PFSK-1 (cell line): ENCODE results near the gene FMO4.

Experiments
- FOXP2 ChIP-seq: optimal IDR thresholded peaks from 2 replicates; pipeline ENCODE3; 2011; ENCODE audit warnings: borderline replicate concordance, control low read depth, inconsistent platforms; ENCODE audit not compliant: insufficient read depth; ENCODE audit errors: extremely low read length, extremely low read depth
- POLR2AphosphoS5 ChIP-seq: IDR thresholded peaks from 2 replicates; pipeline ENCODE4 v1.6.1; 2012; ENCODE audit warnings: low read depth, mild to moderate bottlenecking, control low read depth, low read length, moderate library complexity
- SIN3A ChIP-seq: IDR thresholded peaks from 2 replicates; pipeline ENCODE4 v1.6.1; 2012; ENCODE audit warnings: mild to moderate bottlenecking, low read length, moderate library complexity, borderline replicate concordance; ENCODE audit not compliant: insufficient read depth
- TAF1 ChIP-seq: IDR thresholded peaks from 2 replicates; pipeline ENCODE4 v1.6.1; 2012; ENCODE audit warnings: low read length, control low read depth, borderline replicate concordance; ENCODE audit not compliant: insufficient read depth
- TF ChIP-seq, protein P1 (sequence below), 2 experiments: IDR thresholded peaks; 2 replicates each; pipeline versions ENCODE4 v1.6.1 to v1.8.0; 2011 to 2012; ENCODE audit warnings: low read depth in 2 of 2, low read length in 2 of 2, control low read depth in 1 of 2, inconsistent platforms in 1 of 2, mild to moderate bottlenecking in 1 of 2, moderate library complexity in 1 of 2; ENCODE audit not compliant: insufficient read depth in 1 of 2

The FMO4 gene

GRCh38 chr1:171351961-171352360, 38.0 kb downstream of the FMO4 start:
- no peak for TF ChIP-seq SIN3A

DNA sequence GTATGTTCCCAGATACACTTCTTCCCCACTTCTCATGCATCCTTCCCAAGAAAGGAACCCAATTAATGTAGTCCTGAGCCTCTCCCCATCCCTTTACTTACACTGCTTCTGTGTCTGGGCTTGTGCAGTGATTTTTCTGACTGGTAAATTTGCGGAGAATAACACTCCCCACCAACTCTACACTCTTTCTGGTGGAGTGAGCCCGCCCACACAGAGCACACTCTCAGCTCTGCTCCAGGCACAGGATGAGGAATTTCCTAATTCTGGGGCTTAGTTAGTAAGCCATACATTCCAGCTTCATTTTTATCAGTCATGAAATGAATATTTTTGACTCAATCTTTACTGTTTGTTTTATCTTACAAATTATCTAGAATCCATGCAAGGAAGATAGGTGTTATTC, 38.6 kb downstream of the FMO4 start:
- no peak for TF ChIP-seq POLR2AphosphoS5
- no peak for TF ChIP-seq FOXP2
- TF ChIP-seq, protein P1, sequence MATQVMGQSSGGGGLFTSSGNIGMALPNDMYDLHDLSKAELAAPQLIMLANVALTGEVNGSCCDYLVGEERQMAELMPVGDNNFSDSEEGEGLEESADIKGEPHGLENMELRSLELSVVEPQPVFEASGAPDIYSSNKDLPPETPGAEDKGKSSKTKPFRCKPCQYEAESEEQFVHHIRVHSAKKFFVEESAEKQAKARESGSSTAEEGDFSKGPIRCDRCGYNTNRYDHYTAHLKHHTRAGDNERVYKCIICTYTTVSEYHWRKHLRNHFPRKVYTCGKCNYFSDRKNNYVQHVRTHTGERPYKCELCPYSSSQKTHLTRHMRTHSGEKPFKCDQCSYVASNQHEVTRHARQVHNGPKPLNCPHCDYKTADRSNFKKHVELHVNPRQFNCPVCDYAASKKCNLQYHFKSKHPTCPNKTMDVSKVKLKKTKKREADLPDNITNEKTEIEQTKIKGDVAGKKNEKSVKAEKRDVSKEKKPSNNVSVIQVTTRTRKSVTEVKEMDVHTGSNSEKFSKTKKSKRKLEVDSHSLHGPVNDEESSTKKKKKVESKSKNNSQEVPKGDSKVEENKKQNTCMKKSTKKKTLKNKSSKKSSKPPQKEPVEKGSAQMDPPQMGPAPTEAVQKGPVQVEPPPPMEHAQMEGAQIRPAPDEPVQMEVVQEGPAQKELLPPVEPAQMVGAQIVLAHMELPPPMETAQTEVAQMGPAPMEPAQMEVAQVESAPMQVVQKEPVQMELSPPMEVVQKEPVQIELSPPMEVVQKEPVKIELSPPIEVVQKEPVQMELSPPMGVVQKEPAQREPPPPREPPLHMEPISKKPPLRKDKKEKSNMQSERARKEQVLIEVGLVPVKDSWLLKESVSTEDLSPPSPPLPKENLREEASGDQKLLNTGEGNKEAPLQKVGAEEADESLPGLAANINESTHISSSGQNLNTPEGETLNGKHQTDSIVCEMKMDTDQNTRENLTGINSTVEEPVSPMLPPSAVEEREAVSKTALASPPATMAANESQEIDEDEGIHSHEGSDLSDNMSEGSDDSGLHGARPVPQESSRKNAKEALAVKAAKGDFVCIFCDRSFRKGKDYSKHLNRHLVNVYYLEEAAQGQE (IDR thresholded peaks at IDR 0.05; ENCODE audit: insufficient read depth in 1 of 2, low read depth in 2 of 2, low read length in 2 of 2): no peak
- no peak for TF ChIP-seq SIN3A
- TF ChIP-seq TAF1: no peak

- TF ChIP-seq POLR2AphosphoS5: no peak
- no peak for TF ChIP-seq SIN3A
- TF ChIP-seq, protein P1 (IDR thresholded peaks at IDR 0.05; ENCODE audit: insufficient read depth in 1 of 2, low read depth in 2 of 2, low read length in 2 of 2): no peak
- TF ChIP-seq TAF1: no peak
- TF ChIP-seq FOXP2: no peak
These were observed 41.7 kb downstream of the FMO4 start for GRCh38 chr1:171355727-171356126.

DNA sequence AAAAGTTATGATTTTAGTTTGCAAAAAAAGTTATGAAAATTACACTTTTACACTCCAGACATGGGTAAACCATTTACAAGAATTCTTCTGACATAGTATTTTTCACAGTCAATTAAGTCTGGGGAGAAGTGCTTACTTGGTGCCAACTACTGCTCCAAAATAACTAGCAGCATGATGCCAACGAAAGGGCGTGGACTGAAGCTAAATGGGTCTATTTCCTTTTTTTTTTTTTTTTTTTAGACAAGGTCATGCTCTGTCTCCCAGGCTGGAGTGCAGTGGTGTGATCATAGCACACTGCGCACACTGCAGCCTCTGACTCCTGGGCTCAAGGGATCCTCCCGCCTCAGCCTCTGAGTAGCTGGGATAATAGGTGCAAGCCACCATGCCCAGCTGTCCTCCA, 43.2 kb downstream of the FMO4 start:
- TF ChIP-seq FOXP2: no peak
- TF ChIP-seq, protein P1 (IDR thresholded peaks at IDR 0.05; ENCODE audit: insufficient read depth in 1 of 2, low read depth in 2 of 2, low read length in 2 of 2): no peak
- TF ChIP-seq TAF1: no peak
- TF ChIP-seq SIN3A: no peak
- no peak for TF ChIP-seq POLR2AphosphoS5

DNA sequence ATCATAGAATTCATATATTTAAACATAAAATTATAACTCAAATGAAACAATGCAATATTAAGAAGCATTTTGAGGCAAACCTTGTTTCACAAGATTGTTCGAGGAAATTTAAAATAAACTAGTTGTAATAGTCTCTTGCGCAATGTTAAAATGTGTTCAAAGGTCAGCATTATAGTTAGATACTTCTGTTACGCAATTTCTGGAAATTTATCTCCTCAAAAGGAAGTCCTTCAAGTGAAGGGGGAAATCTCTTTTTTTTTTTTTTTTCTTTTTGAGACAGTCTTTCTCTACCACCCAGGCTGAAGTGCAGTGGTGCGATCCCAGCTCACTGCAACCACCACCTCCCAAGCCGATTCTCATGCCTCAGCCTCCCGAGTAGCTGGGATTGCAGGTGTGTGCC, 52.1 kb downstream of the FMO4 start:
- no peak for TF ChIP-seq SIN3A
- no peak for TF ChIP-seq TAF1
- TF ChIP-seq FOXP2: no peak
- TF ChIP-seq POLR2AphosphoS5: no peak
- TF ChIP-seq, protein P1 (IDR thresholded peaks at IDR 0.05; ENCODE audit: insufficient read depth in 1 of 2, low read depth in 2 of 2, low read length in 2 of 2): no peak
